Measurements from ENCODE around the gene GABRG3.
"Not testable (repeated sequence)": the region's sequence is repeated elsewhere in the genome, so short reads cannot be mapped to it uniquely, and the experiment has no call there.

Gene GABRG3

DNA sequence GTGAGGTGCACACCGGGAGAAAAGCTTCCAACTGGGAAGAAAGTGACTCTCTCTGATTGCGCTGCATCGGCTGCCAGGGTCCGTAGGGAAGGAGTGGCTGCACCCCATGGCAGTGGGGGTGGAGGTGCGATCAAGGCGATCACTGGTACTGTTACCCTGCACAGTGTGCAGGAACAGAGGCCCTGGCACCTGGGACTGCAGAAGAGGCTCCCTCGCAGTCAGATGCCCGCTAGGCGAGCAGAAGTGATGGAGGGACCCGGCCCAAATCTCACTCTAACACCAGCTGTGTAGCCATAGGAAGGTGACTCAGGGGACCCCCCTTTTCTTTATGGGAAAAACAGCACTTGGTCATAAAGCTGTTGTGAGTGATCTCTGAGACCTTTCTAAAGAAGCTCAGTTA is 196.8 kb downstream of the GABRG3 start:
- H3K27ac Mint-ChIP-seq: no peak overlapping the region
- H3K36me3 Mint-ChIP-seq (ENCODE audit: low read depth): no peaks in the 10 kb centered on the region
- intact Hi-C loops (cut with micrococcal nuclease): no loop called here
- H3K27me3 Mint-ChIP-seq: no peaks in the 10 kb centered on the region
- no peaks in the 10 kb centered on the region for H3K4me1 Mint-ChIP-seq (ENCODE audit: low read depth)
- peaks cover 58% of the 10 kb centered on the region for H3K9me3 Mint-ChIP-seq
- H3K4me3 Mint-ChIP-seq: no peak overlapping the region

DNA sequence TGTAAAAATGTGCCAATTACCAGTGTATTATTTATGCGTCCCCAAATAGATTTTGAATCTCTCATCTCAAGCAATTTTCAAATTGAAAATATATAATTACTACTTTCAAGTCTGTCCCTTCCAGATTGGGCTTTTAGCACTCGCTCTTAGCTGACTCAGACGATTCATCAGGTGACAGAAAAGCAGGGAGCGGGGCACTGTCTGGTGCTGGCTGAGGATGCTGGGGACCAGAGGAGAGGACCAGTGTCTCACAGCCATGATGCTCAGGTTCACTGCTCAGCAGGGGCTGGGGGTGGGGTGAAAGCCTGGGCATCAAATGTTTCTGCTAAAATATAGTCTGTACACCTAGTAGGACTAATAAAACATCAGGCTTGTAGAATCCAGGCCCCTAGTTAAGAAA is 199.9 kb downstream of the GABRG3 start:
- Mint-ChIP-seq H3K27me3 (no peaks in the 10 kb centered on the region), H3K27ac (no peak overlapping the region), H3K36me3 (ENCODE audit: low read depth) (no peaks in the 10 kb centered on the region), H3K4me3 (no peak overlapping the region), H3K9me3 (peaks cover 48% of the 10 kb centered on the region), H3K4me1 (ENCODE audit: low read depth) (no peaks in the 10 kb centered on the region)
- intact Hi-C loops (cut with micrococcal nuclease): no loop called here

DNA sequence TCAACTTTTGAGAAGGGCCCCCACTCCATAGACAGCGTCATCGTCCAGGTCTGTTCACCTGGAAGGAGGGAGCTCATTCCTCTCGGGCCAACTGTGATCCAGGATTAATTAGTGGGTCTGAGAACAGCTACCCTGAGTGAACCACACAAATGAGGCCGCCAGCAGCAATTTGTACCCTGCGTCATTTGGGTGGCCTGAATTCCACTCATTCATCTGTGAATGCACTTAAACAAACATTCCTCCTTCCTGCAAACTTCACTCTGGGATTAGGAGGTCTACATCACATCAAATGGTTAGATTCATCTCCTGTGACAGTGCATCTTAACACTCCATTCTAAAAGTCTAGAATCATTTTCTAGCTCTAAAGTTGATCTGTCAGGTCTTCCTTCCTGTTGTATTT is 201.8 kb downstream of the GABRG3 start:
- intact Hi-C loops (cut with micrococcal nuclease): no loop called here
- no peaks in the 10 kb centered on the region for H3K36me3 Mint-ChIP-seq (ENCODE audit: low read depth)
- peaks cover 65% of the 10 kb centered on the region for H3K9me3 Mint-ChIP-seq
- no peak overlapping the region for H3K27ac Mint-ChIP-seq
- H3K4me1 Mint-ChIP-seq (ENCODE audit: low read depth): no peaks in the 10 kb centered on the region
- H3K27me3 Mint-ChIP-seq: no peaks in the 10 kb centered on the region
- no peak overlapping the region for H3K4me3 Mint-ChIP-seq

DNA sequence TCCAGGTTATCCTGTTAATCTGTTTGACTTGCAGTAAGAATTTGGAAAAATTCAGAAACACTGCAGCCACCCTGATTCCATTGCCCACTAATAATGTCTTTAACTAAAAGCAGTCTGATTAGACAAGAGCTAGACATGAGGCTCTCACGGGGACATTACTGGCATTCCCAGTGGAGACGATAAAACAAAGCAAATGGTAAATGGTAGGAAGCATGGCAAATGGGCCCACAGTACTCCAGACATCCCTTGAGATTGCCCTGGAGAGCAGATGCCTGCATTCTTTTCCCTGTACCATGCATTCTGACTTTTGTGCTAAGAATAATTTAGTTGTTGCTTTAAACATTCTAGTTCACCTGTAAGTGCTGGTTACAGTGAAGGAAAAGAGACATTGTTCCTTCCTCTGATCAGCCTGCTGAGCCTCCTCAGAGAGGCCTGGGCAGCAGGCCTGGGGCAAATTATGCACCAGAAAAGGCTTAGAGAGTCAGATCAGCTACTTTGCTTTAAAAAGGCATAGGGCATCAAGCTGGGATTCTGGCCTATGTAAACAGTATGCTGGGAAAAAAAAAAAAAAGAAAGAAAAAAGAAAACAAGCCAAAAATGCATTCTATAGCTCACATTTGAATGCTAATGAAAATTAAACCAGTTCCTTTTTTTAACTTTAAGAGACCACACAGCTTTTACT is 204.6 kb downstream of the GABRG3 start:
- H3K4me1 Mint-ChIP-seq (ENCODE audit: low read depth): no peaks in the 10 kb centered on the region
- intact Hi-C loops (cut with micrococcal nuclease): no loop called here
- H3K27ac Mint-ChIP-seq: no peak overlapping the region
- H3K36me3 Mint-ChIP-seq (ENCODE audit: low read depth): no peaks in the 10 kb centered on the region
- H3K9me3 Mint-ChIP-seq: peaks cover 69% of the 10 kb centered on the region
- no peaks in the 10 kb centered on the region for H3K27me3 Mint-ChIP-seq
- no peak overlapping the region for H3K4me3 Mint-ChIP-seq

DNA sequence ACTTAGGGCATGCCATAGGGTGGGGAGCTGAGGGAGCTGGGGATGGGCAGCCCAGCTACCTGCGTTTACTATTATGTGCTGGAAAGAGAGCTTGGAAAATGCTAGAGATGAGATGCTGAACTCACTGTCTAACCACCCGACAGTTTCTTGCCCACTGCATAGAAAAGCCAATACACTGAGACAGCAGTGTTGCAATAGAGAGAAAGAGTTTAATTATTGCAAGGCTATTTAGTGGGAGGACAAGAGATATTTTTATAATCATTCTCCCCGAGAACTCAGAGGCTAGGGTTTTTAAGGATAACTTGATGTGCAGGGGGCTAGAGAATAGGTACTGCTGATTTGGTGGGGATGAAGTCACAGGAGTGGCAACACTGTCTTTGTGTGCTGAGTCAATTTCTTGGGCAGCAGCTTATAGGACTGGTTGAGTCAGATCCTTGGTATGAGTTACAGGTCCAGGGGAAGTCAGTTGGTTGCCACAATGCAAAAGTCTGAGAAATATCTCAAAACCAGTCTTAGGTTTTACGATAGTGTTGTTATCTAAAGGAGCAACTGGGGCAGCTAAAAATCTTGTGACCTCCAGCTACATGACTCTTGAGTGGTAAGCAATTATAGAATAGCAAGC is 205.9 kb downstream of the GABRG3 start:
- intact Hi-C loops (cut with micrococcal nuclease): no loop called here
- peaks cover 70% of the 10 kb centered on the region for H3K9me3 Mint-ChIP-seq
- no peaks in the 10 kb centered on the region for H3K36me3 Mint-ChIP-seq (ENCODE audit: low read depth)
- H3K4me3 Mint-ChIP-seq: no peak overlapping the region
- no peaks in the 10 kb centered on the region for H3K27me3 Mint-ChIP-seq
- no peaks in the 10 kb centered on the region for H3K4me1 Mint-ChIP-seq (ENCODE audit: low read depth)
- no peak overlapping the region for H3K27ac Mint-ChIP-seq

DNA sequence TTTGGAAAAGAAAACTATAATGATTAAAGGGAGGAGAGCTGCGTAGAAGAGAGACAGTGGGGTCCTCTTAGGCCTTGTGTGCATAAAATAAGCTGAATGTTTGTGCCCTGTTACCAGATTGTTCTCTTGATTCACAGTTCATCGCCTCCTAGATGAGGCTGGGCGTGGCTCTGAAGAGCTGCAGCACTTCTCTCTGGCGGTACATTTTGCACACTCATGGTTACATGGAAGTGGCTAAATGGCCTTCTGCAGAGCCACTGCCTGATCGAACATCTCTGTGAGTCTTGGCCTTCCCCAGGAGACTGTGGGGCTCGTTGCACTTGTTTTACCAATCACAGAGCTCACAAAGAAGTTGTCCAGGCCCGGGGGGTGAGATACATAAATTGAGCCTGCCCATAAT is 208.8 kb downstream of the GABRG3 start:
- Mint-ChIP-seq H3K4me1 (ENCODE audit: low read depth) (no peaks in the 10 kb centered on the region), H3K27ac (no peak overlapping the region), H3K4me3 (no peak overlapping the region), H3K9me3 (peaks cover 52% of the 10 kb centered on the region), H3K36me3 (ENCODE audit: low read depth) (no peaks in the 10 kb centered on the region), H3K27me3 (no peaks in the 10 kb centered on the region)
- intact Hi-C loops (cut with micrococcal nuclease): no loop called here

DNA sequence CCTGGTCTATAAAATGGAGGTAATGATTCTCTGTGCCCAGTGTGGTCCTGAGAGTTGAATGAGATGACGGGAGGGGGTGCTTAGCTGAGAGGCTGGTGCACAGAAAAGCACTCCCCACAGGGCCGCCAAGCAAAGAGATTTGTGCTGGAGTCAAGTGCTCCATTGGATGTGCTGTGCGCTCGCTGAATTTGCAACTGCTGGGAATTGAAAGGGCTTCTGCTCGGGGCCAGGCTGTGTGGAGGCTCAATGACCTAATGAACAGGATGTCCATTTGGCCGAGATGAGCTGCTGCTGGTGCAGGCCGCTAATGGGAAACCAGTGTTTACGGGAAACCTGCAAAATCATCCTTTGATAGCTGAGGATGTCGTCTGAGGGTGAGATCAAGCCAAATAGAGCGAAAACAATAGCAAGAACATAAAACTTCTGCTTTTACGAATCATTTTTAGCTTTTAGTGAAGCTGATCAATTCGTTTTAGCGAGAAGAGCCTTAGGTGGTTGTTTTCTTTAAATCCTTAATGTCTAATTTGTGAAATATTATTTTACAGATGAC is 211.7 kb downstream of the GABRG3 start:
- intact Hi-C loops (cut with micrococcal nuclease): no loop called here
- Mint-ChIP-seq H3K36me3 (ENCODE audit: low read depth) (no peaks in the 10 kb centered on the region), H3K4me3 (no peak overlapping the region), H3K9me3 (peaks cover 41% of the 10 kb centered on the region), H3K4me1 (ENCODE audit: low read depth) (no peaks in the 10 kb centered on the region), H3K27ac (no peak overlapping the region), H3K27me3 (no peaks in the 10 kb centered on the region)

DNA sequence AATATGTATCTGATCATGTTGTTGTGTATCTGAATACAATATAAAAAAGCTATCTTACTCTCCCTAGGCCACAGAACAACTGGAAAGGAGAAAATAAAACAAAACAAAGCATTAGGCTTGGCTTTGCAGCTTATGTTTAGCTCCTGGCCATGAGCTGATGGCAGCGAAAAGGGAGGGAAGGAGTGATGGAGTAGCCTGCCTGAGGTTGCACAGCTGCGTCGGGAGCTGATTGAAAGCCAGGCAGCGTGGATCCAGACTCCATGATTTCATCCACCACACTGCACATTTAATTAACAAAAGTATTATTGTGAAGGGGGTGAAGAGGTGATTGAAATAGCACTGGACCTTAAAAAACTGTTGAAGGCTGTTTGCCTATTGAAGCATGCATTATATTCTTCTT is 212.2 kb downstream of the GABRG3 start:
- no peaks in the 10 kb centered on the region for H3K36me3 Mint-ChIP-seq (ENCODE audit: low read depth)
- peaks cover 35% of the 10 kb centered on the region for H3K9me3 Mint-ChIP-seq
- no peak overlapping the region for H3K4me3 Mint-ChIP-seq
- no peak overlapping the region for H3K27ac Mint-ChIP-seq
- no peaks in the 10 kb centered on the region for H3K4me1 Mint-ChIP-seq (ENCODE audit: low read depth)
- H3K27me3 Mint-ChIP-seq: no peaks in the 10 kb centered on the region
- intact Hi-C loops (cut with micrococcal nuclease): no loop called here

DNA sequence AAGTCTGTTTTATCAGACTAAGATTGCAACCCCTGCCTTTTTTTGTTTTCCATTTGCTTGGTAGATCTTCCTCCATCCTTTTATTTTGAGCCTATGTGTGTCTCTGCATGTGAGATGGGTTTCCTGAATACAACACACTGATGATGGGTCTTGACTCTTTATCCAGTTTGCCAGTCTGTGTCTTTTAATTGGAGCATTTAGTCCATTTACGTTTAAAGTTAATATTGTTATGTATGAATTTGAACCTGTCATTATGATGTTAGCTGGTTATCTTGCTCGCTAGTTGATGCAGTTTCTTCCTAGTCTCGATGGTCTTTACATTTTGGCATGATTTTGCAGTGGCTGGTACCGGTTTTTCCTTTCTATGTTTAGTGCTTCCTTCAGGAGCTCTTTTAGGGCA is 220.5 kb downstream of the GABRG3 start:
- H3K36me3 Mint-ChIP-seq (ENCODE audit: low read depth); H3K4me1 Mint-ChIP-seq (ENCODE audit: low read depth); intact Hi-C loops (cut with micrococcal nuclease); H3K27ac Mint-ChIP-seq; H3K27me3 Mint-ChIP-seq; H3K4me3 Mint-ChIP-seq: not testable (repeated sequence)
- peaks cover 58% of the 10 kb centered on the region for H3K9me3 Mint-ChIP-seq

DNA sequence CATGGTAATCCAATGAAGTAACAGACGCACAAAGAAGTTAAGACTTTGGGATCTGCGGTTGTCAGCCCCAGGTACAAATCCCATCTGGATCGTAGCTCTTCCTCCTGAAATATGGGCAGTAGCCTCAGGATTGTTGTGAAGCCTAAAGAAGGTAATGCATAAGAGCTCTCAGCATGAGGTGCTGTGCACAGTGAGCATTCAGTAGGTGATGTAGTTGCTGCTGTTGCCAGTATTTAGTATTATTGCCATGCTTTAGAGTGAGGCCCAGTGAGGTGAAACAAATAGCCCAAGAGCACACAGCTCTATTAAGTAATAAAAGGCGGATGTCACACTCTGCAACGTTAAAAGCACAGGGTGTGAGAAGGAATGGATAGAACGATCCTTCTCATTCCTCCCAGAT is 225.7 kb downstream of the GABRG3 start:
- no peaks in the 10 kb centered on the region for H3K27me3 Mint-ChIP-seq
- H3K9me3 Mint-ChIP-seq: peaks cover 64% of the 10 kb centered on the region
- intact Hi-C loops (cut with micrococcal nuclease): no loop called here
- no peaks in the 10 kb centered on the region for H3K36me3 Mint-ChIP-seq (ENCODE audit: low read depth)
- no peak overlapping the region for H3K27ac Mint-ChIP-seq
- H3K4me1 Mint-ChIP-seq (ENCODE audit: low read depth): no peaks in the 10 kb centered on the region
- H3K4me3 Mint-ChIP-seq: no peak overlapping the region

DNA sequence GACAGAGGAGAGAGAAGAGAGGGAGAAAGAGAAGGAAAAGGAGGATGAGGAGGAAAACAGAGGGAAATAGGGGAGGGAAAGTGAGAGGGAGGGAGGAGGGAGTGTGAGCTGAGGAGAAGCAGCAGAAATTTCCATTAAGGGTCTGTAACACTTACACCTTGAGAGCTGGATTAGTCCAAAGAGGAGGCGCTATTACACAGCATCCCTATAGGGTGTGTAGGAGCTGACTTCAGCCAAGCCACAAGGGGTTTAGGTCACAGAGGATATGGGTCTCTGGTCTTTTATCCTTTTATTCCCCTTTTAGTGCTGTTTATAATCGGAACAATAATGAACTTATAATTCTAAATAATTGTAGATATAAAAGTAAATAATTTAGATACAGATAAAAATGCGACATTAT is 230.4 kb downstream of the GABRG3 start:
- H3K4me3 Mint-ChIP-seq: no peak overlapping the region
- H3K9me3 Mint-ChIP-seq: peaks cover 47% of the 10 kb centered on the region
- intact Hi-C loops (cut with micrococcal nuclease): no loop called here

DNA sequence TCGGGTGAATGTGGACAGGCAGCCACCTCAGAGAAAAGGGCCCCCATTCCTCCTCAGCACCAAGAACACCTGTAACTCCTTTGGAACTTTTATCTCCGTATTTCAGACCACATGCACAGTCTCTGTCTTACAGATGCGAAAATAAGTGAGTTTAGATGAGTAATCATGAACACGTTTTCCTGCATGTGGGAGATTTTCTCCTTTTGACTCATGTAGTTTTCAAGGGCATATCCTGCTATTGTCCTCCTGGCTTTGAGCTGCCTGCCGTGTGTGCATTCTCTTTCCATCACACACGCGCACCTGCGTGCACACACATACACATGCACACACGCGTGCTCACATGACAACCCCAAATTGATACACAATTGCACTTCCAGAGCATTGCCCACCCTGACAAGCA is 239.2 kb downstream of the GABRG3 start:
- Mint-ChIP-seq H3K4me3 (no peak overlapping the region), H3K4me1 (ENCODE audit: low read depth) (no peaks in the 10 kb centered on the region), H3K36me3 (ENCODE audit: low read depth) (no peaks in the 10 kb centered on the region), H3K27me3 (no peaks in the 10 kb centered on the region), H3K9me3 (peaks cover 63% of the 10 kb centered on the region), H3K27ac (no peak overlapping the region)
- intact Hi-C loops (cut with micrococcal nuclease): no loop called here

More for the DNA sequence above, 230.4 kb downstream of the GABRG3 start:
- H3K27me3 Mint-ChIP-seq: no peaks in the 10 kb centered on the region
- H3K27ac Mint-ChIP-seq: no peak overlapping the region
- no peaks in the 10 kb centered on the region for H3K4me1 Mint-ChIP-seq (ENCODE audit: low read depth)
- H3K36me3 Mint-ChIP-seq (ENCODE audit: low read depth): no peaks in the 10 kb centered on the region

DNA sequence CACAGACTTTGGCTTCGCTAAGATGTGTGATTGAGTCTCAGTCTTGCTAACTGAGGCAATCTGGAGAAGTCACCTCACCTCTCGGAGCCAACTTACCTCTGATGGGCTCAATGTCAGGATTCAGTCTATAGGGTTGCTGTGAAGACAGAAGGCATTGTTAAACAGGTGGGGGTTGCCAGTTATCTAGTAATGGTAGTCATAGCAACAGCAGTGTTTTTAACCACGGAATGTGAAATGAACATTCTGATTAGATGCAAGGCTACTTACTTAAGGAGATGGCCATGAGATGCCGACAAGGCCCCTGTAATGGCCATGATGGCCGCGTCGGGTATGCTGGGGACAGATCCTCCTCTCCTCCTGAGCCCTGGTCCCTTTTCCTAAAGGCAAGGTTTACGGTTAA is 243.1 kb downstream of the GABRG3 start:
- peaks cover 58% of the 10 kb centered on the region for H3K9me3 Mint-ChIP-seq
- H3K4me1 Mint-ChIP-seq (ENCODE audit: low read depth): no peaks in the 10 kb centered on the region
- no peaks in the 10 kb centered on the region for H3K36me3 Mint-ChIP-seq (ENCODE audit: low read depth)

DNA sequence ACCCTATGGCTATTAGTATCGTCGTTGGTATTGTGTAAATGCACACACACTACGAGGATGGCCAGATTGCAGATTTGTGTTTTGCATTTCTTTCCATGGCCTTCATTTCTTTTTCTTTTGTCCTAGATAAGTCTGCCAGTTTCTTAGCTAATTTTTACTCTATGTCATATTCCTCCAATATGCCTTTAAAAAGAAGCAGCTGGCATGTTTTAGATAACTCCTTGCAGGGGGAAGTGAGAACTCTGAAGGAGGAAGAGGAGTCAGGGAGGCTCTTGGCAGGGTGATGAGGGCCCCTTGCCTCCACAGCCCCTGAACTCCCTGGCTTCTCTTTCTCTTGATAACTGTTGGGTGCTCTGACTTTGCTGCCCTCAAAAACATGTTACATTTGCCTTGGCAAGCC is 244.0 kb downstream of the GABRG3 start:
- Mint-ChIP-seq H3K9me3 (peaks cover 58% of the 10 kb centered on the region), H3K36me3 (ENCODE audit: low read depth) (no peaks in the 10 kb centered on the region), H3K4me3 (no peak overlapping the region), H3K4me1 (ENCODE audit: low read depth) (no peaks in the 10 kb centered on the region), H3K27me3 (no peaks in the 10 kb centered on the region), H3K27ac (no peak overlapping the region)
- intact Hi-C loops (cut with micrococcal nuclease): no loop called here

More for the DNA sequence above, 243.1 kb downstream of the GABRG3 start:
- intact Hi-C loops (cut with micrococcal nuclease): no loop called here
- Mint-ChIP-seq H3K4me3 (no peak overlapping the region), H3K27me3 (no peaks in the 10 kb centered on the region), H3K27ac (no peak overlapping the region)

DNA sequence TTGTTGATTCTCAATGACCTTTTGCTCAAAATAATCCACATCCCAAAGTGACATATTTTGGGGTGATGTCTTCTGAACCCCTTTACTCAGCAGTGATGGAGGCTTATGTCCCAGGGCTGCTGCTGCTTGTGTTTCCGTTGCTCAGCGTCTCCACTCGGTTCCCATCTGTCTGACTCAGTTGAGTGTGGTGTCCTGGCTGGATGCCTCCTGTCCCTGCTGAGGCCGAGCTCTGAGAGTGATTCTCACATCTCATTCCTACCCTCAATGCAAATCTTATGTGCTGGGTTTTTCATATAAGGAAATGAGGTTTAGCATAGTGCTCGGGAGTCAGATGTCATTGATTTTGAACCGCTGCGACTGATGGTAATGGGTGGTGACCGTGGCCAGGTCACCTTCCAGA is 247.4 kb downstream of the GABRG3 start:
- Mint-ChIP-seq H3K4me3 (no peak overlapping the region), H3K9me3 (peaks cover 44% of the 10 kb centered on the region), H3K4me1 (ENCODE audit: low read depth) (no peaks in the 10 kb centered on the region), H3K36me3 (ENCODE audit: low read depth) (no peaks in the 10 kb centered on the region), H3K27ac (no peak overlapping the region), H3K27me3 (no peaks in the 10 kb centered on the region)
- intact Hi-C loops (cut with micrococcal nuclease): no loop called here
